Measurements from ENCODE around the gene CTNNA3.
"Not testable (repeated sequence)": the region's sequence is repeated elsewhere in the genome, so short reads cannot be mapped to it uniquely, and the experiment has no call there.

CTNNA3 gene

GRCh38 chr10:66440568-66440967 is 1255.4 kb downstream of the CTNNA3 start:
- DNase-seq = no peak

GRCh38 chr10:66414943-66415342 is 1281.1 kb downstream of the CTNNA3 start:
- no peak for DNase-seq

GRCh38 chr10:66405566-66405965 is 1290.4 kb downstream of the CTNNA3 start:
- DNase-seq = no peak

- no peak for DNase-seq
Measured at GRCh38 chr10:66398669-66399068, 1297.3 kb downstream of the CTNNA3 start.

- DNase-seq = no peak
Measured at GRCh38 chr10:66394342-66395063, 1301.5 kb downstream of the CTNNA3 start.

- DNase-seq = no peak
Measured at GRCh38 chr10:66390926-66391325, 1305.1 kb downstream of the CTNNA3 start.

- DNase-seq = no peak
Measured at GRCh38 chr10:66381045-66381444, 1315.0 kb downstream of the CTNNA3 start.

- DNase-seq = no peak
Measured at GRCh38 chr10:66378117-66378876, 1317.7 kb downstream of the CTNNA3 start.

GRCh38 chr10:66368146-66368545 is 1327.8 kb downstream of the CTNNA3 start:
- DNase-seq = no peak

GRCh38 chr10:66366163-66366562 is 1329.8 kb downstream of the CTNNA3 start:
- DNase-seq = no peak

GRCh38 chr10:66365686-66366085 is 1330.3 kb downstream of the CTNNA3 start:
- no peak for DNase-seq

GRCh38 chr10:66362522-66362921 is 1333.5 kb downstream of the CTNNA3 start:
- DNase-seq = no peak

GRCh38 chr10:66353822-66354221 is 1342.2 kb downstream of the CTNNA3 start:
- not testable (repeated sequence) for DNase-seq

GRCh38 chr10:66353422-66353821 is 1342.6 kb downstream of the CTNNA3 start:
- DNase-seq = peak in 5 of 58 donors; percentile 1 to 29 (median 2)

- DNase-seq = no peak
Measured at GRCh38 chr10:66350622-66351399, 1345.2 kb downstream of the CTNNA3 start.

- DNase-seq = no peak
Measured at GRCh38 chr10:66349726-66350125, 1346.3 kb downstream of the CTNNA3 start.

GRCh38 chr10:66349076-66349475 is 1346.9 kb downstream of the CTNNA3 start:
- no peak for DNase-seq

- no peak for DNase-seq
Measured at GRCh38 chr10:66337211-66337610, 1358.8 kb downstream of the CTNNA3 start.

GRCh38 chr10:66336791-66337190 is 1359.2 kb downstream of the CTNNA3 start:
- no peak for DNase-seq

GRCh38 chr10:66335753-66336152 is 1360.2 kb downstream of the CTNNA3 start:
- DNase-seq = not testable (repeated sequence)

- DNase-seq = no peak
Measured at GRCh38 chr10:66329147-66329546, 1366.8 kb downstream of the CTNNA3 start.

- no peak for DNase-seq
Measured at GRCh38 chr10:66326876-66327275, 1369.1 kb downstream of the CTNNA3 start.
